Ureter (tissue), 1 donor: Measurements from ENCODE around the gene SLC26A1. TPM values are rescaled to one million over a fixed set of nuclear protein-coding genes. Genes with fewer than 3 reads are reported as not detected.

Experiments used
- DNase-seq: peaks from one replicate; pipeline ENCODE4 v3.0.0-alpha.2; 2020; ENCODE audit warnings: low spot score
- total RNA-seq: library from RNA; stranded (reverse); gene quantifications from one replicate; pipeline ENCODE4 v1.2.4, GENCODE V29; 2023
- donor health status: DM: yes; HTN: yes; CAD: no.

Gene SLC26A1
- total RNA-seq, 1 donor from 2014 or later, result 0.18 TPM

DNA sequence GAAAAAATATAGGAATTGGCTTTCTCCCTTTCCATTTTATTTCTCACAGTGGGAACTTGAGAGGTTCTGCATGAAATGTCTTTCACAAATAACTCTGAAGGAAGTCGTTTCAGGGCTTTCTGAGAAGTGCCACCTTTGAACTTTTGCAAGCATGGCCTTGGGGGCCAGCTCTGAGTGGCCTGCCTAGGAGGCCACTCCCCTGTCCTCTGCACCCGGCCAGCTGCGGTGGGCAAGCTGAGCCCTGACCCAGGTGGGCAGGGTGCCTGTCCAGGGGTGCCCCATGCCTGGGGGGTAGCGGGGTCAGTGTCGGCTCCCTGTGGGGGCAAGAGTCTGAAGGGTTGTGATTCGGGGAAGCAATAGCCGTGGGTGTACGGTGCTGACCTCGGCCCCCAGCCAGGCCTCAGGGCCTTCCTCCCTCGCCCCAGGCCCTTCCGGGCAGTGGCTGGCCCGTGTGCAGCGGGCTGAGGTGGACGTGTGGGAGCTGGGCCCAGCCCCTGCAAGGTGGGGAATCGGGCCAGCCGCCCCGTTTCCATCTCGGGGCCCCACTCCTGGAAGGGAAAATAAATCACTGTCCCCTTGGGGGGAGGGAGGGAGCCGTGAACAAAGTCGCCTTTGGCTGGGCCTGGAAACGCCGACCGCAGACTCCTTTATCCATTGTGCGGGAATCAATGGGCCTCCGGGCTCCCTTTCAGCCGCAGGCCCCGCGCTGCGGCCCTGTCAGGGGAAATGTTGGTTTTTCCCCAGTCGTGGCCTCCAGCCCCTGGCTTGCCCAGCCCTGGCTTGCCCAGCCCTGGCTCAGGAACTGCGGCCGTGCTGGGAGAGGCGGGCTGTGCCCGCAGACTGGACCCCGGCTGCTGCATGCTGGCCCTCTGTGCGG is 21.3 kb upstream of the SLC26A1 start:
- DNase-seq, result no peak

DNA sequence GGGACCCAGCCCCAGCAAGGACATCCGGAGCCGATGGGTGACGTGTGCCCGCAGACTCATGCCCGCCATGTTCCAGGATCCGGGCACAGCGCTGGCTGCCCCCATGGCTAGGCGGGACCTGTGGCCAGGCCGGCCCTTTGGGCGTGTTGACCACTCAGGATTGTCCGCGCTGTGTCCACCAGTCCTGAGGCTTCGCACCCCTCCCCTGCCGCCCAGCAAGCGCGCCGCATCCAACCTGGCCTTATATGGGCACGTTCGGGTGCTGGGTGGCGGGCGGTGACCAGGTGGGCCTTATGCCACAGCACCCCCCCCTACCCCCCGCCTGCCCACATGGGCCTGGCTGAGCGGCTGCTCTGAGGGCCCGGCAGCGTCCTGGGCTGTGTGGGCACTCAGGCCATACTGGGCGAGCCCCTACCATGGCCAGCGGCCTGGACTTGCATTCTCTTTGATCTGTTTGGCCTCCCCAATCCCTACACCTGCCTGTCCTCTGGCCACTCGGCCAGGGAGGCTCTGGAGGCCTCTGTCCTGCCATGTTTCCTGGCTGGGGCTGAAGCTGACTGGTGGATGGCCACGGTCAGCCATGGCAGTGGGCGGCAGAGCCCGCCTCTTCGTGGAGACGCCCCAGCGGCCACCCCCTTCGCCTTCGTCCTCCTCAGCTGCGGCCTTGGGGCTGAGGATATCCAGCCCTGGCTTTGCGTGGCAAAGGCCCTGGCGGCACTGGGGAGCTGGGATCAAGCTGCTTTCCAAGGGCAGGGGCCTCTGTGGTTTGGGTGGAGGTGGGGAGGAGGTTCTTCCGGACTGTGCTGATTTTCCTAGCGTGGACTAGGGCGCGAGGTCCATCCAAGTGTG is 20.2 kb upstream of the SLC26A1 start:
- DNase-seq, result no peak

DNA sequence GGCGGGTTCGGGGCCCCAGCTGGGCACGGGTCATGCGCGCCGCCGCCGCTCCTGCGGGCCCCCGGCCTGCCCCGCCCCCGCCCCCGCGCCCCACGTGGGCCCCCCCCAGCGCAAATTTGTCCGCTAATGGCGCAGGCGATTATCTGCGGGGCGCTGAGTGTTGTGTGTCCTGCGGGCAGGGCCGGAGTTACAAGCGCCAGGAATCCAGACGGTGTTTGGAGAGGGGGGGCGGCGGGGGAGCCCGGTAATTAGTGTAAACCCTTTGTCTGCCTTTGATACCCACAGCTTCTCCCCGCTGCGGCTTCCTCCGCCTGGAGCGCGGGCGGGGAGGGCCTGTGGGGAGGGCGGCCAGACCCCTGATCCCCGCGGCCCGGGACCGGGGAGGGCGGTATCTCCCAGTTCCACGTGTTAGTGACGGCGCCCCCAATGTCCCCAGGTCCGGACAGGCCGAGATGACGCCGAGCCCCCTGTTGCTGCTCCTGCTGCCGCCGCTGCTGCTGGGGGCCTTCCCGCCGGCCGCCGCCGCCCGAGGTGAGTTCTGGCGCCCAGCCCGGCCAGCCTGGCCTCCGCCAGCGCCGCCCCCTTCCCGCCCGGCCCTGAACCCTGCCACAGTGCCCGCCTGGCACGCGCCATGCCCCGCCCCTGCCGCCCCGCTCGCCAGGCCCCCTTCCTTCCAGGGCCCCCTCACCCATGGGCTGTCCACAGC is 19.0 kb upstream of the SLC26A1 start:
- DNase-seq, result no peak

DNA sequence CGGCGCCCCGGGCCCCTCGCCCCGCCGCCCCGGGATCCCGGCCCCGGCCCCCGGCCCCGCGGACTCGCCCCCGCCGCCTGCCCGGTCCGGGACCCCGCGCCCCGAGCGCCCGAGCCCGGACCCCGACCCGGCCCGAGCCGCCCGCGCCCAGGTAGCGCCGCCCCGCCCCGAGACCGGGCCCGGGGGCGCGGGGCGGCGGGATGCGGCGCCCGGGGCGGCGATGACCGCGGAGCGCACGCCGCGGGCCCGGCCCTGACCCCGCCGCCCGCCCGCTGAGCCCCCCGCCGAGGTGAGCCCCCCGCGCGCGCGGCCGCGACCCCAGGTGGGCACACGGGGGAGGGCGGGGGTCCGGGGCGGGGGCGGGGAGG is 18.4 kb upstream of the SLC26A1 start:
- DNase-seq, result no peak

DNA sequence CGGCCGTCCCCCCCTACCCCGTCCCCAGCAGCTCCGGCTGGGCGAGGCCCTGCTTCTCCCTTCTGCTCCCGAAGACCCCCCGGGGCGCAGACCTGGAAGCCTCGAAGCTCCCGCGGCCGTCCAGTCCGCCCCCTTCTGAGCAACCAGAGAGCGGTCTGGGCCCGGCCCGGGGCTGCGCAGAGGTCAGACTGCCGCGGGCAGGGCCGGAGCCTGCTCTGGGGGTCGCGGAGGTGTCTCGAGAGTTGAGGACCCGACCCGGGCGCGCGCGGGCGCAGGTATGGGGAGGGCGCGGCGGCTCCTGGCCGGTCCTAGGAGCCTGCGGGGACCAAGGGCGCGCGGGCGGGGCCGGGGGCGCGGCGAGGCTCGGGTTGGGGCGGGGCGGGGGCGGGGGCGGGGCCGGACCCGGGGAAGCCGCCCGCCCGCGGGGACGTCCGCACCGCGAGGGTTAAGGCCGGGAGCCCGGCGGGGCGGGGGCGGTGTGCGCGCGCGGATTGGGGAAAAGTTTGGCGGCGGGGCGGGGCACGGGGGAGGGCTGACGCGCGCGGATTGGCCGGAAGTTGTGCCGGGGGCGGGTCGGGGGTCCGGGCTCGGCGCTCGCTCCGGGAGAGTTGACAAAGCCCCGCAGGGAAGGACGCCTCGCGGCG is 17.9 kb upstream of the SLC26A1 start, which contains the start of gene FGFRL1:
Gene FGFRL1 (plus strand): TSS at position 605 of the 644 bp plus-strand sequence. CDS start 860 bp downstream, outside the sequence.
- peak; percentile 93 for DNase-seq

DNA sequence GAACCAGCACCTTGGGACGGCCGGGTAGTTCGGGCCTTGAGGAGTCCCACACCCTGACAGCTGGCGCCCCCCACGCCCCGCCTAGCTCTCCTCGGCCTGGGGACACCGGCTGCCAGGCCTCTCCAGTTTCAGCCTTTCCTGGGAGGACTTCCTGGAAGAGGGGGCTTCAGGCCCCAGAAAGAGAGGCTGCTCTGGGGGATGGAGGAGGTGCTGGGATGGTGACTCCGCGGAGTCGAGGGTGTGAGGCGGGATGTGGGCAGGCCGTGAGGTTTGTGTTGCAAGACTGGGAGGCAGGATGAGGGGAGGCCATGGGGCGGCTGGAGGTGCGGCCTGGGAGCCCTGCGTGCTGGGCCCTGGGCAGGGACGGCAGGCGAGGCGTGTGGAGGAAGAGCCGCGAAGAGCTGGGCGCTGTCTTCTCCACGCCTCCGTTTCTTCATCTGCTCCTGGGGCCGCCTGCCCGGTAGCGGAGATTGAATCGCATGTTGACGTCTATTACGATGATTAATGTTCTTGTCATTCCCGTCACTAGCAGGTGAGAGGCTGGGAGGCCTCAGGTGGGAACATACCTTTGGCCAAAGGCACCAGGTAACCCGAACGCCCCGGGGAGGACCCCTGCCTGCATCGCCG is 17.3 kb upstream of the SLC26A1 start:
- DNase-seq, result peak; percentile 83

DNA sequence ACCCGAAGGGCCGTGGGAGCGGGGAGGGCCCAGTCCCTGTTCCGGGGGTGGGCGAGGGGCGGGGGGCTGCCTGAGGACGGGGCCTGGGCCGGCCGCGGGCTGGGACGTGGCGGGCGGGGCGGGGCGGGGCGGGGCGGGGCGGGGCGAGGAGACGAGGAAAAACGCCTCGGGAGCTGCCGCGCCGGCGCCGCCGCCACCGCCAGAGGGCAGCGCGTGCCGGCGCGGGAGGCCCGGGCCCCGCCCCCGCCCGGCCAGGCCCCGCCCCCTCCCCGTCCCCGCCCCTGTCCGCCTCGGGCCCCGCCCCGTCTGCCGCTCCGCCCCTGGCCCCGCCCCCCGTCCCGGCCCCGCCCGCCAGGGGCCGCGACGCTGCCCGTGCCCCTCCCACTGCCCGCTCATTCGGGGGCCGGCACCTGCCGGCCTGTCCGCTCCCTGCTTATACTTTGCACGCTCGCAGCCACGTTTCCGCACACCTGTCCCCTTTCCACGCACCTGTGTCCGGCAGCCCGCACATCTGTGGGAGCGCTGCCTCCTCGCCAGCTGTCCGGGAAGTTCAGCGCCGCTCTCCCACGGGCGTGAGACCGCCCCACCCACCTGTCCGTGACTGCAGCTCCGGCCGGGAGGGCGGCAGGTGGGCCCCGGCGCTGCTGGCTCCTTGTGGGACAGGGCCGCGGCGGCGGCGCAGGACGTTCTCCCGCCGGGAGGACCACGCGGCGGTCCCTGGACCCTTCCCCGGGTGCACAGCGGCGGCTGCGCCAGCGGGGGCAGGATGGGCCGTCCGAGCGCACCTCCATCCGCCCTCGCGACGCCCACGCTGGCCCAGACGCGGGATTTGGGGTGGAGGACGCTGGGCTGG is 16.6 kb upstream of the SLC26A1 start:
- DNase-seq, result peak; percentile 70

DNA sequence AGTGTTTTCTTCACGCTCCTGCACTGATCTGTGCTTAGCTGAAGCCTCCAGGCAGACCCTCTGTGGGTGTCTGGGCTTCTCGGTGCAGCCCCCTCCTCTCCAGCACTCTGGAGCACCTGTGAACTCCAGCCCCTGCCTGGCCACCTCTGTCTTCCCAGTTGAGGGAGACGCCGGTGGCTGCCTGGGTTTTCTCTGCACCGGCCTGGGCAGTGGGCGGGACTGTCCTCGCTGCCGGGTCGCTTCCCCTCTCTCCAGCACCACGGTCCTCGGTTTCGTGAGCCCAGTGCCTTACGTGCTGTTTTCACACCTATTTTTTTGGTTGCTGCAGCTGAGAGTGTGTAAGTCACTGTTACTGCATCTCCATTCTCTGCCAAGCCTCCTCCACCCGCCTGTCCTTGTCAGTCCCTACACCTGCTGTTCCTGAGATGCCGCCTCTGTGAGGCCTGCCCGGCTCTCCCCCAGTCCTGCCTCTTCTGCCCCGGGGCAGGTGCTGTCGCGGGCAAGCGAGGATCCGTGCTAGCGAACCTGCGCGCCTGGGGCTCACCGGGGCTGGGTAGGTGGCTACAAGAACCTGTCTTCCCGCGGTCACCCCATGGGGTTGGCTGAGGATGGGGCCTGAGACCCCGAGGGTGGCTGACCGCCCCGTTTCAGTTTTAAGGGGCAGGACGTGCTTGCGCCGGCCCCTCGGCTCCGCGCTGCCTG is 15.8 kb upstream of the SLC26A1 start:
- no peak for DNase-seq

DNA sequence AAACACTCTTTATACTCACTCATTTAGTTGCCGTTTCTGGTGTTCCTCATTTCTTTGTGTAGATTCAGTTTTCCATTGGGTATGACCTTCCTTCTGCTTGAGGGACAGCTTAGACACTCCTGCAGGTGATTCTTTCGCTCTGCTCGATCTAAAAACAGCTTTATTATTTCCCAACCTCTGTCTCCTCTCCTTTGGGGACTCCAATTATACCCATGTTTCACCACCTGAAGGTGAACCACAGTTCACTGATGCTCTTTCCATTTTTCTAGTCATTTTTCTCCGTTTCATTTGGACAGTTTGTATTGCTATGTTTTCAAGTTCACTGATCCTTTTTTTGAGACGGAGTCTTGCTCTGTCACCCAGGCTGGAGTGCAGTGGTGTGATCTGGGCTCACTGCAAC is 13.7 kb upstream of the SLC26A1 start:
- DNase-seq, result no peak

DNA sequence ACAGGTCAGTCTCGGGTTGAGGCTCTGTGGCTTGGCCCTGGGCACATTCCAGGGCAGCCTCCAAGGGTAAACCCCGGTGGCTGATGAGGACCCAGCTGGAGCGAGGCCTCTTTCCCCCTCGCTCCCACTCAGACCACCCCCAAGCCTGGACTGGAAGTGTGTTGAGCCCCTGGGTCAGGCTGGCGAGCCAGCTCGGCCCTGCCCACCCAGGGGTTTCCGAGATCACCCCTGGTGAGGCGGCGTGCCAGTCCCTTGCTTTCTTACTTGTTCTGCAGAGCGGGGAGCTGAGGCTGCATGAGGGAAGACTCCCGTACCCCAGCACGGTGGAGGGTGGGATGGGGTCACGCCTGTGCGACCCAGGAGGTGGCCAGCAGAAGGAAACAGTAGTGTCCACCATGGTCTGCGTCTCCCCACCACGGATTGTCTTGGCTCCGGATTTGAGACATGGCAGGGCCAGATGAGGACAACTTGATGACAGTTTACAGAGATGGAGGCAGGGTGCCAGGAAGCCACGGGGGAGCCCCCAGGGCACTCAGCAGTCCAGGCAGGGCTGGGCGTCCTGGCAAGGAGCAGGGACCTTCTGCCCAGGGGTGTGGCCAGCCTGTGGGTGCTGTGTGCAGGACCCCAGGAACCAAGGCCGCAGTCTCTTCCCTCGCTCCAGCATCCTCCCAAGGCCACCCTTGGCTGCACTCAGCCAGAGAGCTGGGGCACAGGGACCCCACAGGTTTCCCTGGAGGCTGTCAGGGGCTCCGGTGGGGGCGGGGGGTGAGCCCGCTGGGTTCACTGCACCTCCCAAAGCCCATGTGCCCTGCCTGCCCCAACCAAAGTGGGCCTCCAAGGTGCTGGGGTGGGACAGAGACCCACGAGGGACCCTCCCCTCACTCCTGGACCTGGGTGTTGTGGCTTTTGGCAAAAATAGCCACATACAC is 11.6 kb upstream of the SLC26A1 start:
- DNase-seq, result no peak

DNA sequence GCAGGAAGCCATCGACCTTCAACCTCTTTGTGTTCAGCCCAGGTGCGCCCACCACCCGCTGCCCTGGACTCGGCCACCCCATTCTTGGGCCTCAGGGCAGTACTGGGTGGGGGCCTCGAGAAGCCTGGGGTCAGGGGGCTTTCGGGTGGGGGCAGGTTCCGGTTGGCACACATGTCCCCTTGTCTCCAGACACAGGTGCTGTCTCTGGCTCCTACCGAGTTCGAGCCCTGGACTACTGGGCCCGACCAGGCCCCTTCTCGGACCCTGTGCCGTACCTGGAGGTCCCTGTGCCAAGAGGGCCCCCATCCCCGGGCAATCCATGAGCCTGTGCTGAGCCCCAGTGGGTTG is 10.8 kb upstream of the SLC26A1 start:
- no peak for DNase-seq

DNA sequence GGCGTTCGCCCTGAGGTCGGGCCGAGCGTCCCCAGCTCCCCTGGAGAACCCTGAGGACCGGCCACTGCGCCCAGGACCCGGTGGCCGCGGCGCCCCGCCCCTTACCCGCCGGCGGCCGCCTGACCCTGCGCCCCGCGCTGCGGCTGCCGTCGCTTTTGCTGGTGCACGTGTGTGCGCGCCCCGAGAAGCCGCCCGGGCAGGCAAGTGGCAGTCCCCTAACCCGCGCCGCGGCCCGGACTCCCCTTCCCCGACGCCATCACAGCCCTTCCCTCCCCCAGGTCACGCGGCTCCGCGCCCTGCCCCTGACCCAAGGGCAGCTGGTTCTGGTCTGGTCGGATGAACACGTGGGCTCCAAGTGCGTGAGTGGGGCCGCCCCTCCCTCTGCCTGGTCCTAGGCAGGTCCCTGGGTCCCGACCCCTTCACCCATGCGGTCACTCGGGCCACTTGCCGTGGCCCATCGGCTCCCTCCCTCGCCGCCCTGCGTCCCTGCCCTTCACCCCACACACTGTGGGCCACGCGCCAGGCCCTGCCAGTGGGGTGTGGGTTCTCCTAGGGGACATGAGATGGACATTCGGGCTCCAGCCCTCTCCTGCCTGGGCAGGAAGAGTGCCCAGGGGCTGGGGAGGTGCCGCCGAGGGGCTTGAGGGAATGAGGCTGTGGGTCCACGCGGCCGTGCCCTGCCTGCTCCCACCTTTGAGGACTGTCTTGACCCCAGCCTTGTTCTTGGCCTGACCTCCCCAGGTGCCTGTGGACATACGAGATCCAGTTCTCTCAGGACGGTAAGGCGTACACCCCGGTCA is 10.3 kb upstream of the SLC26A1 start:
- DNase-seq, result no peak

DNA sequence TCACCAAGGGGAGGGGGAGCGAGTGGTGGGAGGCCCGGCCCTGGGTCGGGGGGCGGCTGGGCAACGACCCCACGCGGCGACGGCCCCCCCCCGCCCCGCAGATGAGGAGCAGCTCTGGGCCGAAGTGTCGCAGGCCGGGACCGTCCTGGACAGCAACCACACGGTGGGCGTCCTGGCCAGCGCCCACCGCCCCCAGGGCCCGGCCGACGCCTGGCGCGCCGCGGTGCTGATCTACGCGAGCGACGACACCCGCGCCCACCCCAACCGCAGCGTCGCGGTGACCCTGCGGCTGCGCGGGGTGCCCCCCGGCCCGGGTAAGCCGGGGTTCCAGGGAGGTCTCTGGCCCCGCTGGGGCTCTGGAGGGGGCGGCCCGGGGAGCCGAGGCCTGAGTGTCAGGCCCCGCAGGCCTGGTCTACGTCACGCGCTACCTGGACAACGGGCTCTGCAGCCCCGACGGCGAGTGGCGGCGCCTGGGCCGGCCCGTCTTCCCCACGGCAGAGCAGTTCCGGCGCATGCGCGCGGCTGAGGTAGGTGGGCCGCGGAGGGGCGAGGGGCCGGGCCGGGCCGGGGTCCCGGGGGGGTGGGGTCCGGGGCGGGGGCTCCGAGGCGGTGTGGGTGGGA is 9.5 kb upstream of the SLC26A1 start:
- no peak for DNase-seq

DNA sequence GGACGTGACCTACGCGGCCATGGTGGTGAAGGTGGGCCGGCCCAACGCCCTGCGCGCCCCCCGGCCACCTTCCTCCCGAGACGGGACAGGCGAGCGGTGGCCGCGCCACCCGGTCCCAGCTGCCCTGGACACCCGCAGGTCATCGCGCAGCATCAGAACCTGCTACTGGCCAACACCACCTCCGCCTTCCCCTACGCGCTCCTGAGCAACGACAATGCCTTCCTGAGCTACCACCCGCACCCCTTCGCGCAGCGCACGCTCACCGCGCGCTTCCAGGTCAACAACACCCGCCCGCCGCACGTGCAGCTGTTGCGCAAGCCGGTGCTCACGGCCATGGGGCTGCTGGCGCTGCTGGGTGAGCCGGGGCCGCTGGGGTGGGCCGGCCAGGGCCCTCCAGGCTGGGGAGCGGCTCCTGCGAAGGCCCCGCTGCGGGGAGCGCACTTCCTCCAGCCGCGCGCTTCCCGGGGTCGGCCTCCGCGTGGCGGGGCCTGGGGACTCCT is 9.0 kb upstream of the SLC26A1 start:
- DNase-seq, result no peak

DNA sequence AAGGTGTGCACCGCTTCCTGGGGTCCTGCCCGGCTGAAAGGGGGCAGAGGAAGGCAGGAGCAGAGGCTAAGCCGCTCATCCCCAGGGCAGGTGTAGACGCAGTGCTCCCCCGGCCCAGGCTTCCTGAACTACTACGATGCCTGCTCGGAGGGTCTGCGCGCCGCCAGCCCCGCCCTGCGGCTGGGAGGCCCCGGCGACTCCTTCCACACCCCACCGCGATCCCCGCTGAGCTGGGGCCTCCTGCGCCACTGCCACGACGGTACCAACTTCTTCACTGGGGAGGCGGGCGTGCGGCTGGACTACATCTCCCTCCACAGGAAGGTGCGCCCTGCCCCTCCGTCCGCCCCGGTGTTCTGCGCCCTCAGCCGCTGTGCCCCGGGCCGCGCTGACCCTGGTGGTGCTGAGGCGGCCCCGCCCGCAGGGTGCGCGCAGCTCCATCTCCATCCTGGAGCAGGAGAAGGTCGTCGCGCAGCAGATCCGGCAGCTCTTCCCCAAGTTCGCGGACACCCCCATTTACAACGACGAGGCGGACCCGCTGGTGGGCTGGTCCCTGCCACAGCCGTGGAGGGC is 8.4 kb upstream of the SLC26A1 start:
- no peak for DNase-seq

DNA sequence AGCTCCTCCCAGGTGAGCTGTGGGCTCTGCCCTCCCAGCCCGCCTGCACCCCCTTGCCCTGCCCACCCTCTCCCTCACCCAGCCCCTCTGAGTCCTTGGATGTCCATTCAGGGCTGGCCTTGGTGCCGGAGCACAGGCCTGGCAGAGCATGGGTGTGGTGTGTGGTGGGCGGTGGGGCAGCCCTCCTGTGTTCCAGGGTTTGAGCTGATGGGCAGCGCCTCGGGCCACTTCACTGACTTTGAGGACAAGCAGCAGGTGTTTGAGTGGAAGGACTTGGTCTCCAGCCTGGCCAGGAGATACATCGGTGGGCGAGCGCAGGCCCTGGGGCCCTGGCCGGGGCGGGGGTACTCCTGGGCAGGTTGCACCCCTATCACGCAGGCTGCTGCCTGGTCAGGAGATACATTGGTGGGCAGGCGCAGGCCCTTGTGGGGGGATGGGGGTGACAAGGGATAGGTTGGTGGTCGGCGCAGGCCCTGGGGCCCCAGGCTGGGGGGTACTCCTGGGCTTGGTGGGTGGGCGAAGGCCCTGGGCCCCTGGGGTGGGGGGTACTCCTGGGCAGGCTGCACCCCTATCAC is 7.6 kb upstream of the SLC26A1 start:
- no peak for DNase-seq
